ENCODE data around the gene FMN2.

Gene FMN2

DNA sequence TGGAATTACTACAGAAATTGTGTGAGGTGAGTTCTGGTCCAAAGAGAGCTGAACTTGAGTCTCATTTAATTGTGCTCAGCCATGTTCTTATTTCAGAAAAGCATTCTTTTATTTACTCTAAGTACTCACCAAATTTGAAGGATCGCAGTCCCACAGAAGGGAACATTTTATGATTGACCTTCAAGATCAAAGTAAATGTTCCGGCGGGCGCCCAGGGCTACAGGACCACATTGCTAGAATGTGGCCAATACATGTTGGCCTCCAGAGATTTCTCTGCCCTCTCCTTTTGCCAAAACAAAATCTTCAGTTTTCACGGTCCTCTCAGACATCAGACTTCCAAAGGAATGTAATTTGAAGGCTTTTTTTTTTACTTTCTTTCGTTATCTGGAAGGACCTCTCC lies 237.8 kb downstream of the FMN2 start:
- Histone ChIP-seq H3K27ac (no peak overlapping the region), H3K4me1 (no peaks in the 10 kb centered on the region), H3K4me3 (no peak overlapping the region), H3K9me3 (no peaks in the 10 kb centered on the region), H3K36me3 (no peaks in the 10 kb centered on the region), H3K27me3 (no peaks in the 10 kb centered on the region)
- TF ChIP-seq CTCF (IDR thresholded peaks at IDR 0.05) = no peak
- no peak for DNase-seq
- intact Hi-C loops (cut with DNase I; ENCODE audit: low total_unique reads) = no loop called here

GRCh38 chr1:240332672-240333071 lies 241.0 kb downstream of the FMN2 start:
- Histone ChIP-seq H3K4me3 (no peak overlapping the region), H3K27ac (no peak overlapping the region), H3K9me3 (no peaks in the 10 kb centered on the region), H3K36me3 (no peaks in the 10 kb centered on the region), H3K27me3 (no peaks in the 10 kb centered on the region), H3K4me1 (no peaks in the 10 kb centered on the region)
- intact Hi-C loops (cut with DNase I; ENCODE audit: low total_unique reads) = no loop called here
- TF ChIP-seq CTCF (IDR thresholded peaks at IDR 0.05) = no peak
- no peak for DNase-seq

DNA sequence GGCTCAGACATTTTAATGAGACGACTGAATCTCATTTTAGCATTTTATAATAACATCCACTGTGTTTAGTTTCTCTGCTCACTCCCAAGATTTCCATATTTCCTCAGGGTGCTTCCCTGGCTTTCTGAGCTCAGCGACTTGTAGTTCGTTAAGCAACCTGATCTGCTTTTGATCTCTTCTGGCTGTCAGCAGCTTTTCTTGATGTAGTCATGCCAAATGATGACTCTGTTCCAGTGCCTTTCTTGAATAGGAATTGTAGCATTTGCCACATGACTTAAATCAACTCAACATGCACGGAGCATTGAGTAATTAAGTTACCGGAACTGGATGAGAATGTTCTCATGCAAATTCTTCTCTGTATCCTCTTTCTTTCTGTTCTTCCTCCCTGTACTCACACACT lies 246.1 kb downstream of the FMN2 start:
- no peaks in the 10 kb centered on the region for H3K36me3 ChIP-seq
- TF ChIP-seq CTCF (IDR thresholded peaks at IDR 0.05) = no peak
- no peaks in the 10 kb centered on the region for H3K4me1 ChIP-seq
- H3K27me3 ChIP-seq = no peaks in the 10 kb centered on the region
- H3K9me3 ChIP-seq = no peaks in the 10 kb centered on the region
- intact Hi-C loops (cut with DNase I; ENCODE audit: low total_unique reads) = no loop called here
- peak in 1 of 2 donors; percentile 21 for DNase-seq
- no peak overlapping the region for H3K4me3 ChIP-seq
- no peak overlapping the region for H3K27ac ChIP-seq

DNA sequence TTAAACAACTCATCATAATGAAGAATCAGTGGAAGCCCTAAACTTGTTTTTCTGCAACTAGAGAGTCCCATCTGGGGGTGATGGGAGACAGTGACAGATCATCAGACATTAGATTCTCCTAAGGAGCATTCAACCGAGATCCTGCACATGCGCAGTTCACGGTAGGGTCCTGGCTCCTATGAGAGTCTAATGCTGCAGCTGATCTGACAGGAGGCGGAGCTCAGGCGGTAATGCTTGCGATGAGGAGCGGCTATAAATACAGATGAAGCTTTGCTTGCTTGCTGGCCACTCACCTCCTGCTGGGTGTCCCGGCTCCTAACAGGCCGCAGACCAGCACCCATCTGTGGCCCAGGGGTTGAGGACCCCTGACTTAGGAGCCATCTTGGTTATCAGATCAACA lies 247.2 kb downstream of the FMN2 start:
- intact Hi-C loops (cut with DNase I; ENCODE audit: low total_unique reads) = no loop called here
- Histone ChIP-seq H3K36me3 (no peaks in the 10 kb centered on the region), H3K9me3 (no peaks in the 10 kb centered on the region), H3K27me3 (no peaks in the 10 kb centered on the region), H3K4me1 (no peaks in the 10 kb centered on the region), H3K4me3 (no peak overlapping the region), H3K27ac (no peak overlapping the region)
- TF ChIP-seq CTCF (IDR thresholded peaks at IDR 0.05) = no peak
- no peak for DNase-seq

- H3K27ac ChIP-seq = no peak overlapping the region
Measured at GRCh38 chr1:240341365-240342250, 249.9 kb downstream of the FMN2 start.

More at GRCh38 chr1:240341365-240342250, 249.9 kb downstream of the FMN2 start:
- intact Hi-C loops (cut with DNase I; ENCODE audit: low total_unique reads) = no loop called here
- H3K27me3 ChIP-seq = no peaks in the 10 kb centered on the region
- no peak for TF ChIP-seq CTCF (IDR thresholded peaks at IDR 0.05)
- DNase-seq = no peak
- no peaks in the 10 kb centered on the region for H3K9me3 ChIP-seq
- no peaks in the 10 kb centered on the region for H3K36me3 ChIP-seq
- no peaks in the 10 kb centered on the region for H3K4me1 ChIP-seq
- no peak overlapping the region for H3K4me3 ChIP-seq

Data from tibial artery (tissue), 4 donors.